Vagina (tissue), 2 donors: Measurements from ENCODE around the gene EHMT1.

Source experiments
- POLR2AphosphoS5 ChIP-seq, 2 donors: sonication (generic); formaldehyde crosslinking; IDR thresholded peaks; one replicate each; pipeline ENCODE4 v1.9.0; 2017; ENCODE audit warnings: antibody characterized with exemption in 2 of 2, mild to moderate bottlenecking in 2 of 2, low read depth in 1 of 2; ENCODE audit not compliant: insufficient read depth in 1 of 2
- TF ChIP-seq, protein P1 (sequence below), 3 experiments: fragments of 450-650 bp in 2 of 3; fragments of 200-600 bp in 1 of 3; sonication (generic) in 1 of 3; IDR thresholded peaks; one replicate each; pipeline ENCODE4 v1.5.1; 2017 to 2019; ENCODE audit warnings: antibody characterized with exemption in 3 of 3, mild to moderate bottlenecking in 2 of 3, moderate library complexity in 2 of 3

DNA sequence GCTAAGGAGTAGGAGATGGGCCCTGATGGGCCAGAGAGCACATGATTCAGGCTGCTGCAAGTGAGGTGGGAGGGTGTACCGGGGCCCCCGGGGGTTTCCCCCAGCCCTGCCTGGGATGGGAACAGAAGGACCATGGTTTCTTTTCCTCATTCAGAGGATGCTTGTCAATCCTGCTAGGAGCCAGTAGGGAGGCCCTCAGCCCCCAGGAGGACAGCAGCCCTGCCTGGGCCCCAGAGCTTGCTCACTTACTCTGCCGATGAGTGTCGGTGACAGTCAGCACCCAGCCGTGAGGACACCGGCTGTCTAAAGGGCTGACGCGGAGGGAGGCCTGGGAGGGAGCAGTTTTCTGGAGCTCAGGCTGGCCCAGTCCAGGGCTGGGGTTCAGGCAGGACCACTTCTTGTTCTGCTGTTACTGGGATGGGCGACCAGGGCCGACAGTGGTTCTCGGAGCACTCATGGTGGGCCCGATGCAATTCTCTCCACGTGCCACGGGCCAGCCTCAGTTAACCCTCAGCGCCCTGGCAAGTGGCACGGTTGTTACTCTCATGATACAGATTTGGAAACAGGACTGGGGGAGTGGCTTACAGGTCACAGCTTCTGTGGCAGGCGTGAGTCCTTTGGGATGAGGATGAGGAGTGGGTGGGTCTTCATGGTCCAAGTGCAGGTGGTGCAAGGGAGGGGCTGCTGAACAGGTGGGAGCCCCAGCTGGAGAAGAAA is 11.5 kb upstream of the EHMT1 start:
- TF ChIP-seq, protein P1, sequence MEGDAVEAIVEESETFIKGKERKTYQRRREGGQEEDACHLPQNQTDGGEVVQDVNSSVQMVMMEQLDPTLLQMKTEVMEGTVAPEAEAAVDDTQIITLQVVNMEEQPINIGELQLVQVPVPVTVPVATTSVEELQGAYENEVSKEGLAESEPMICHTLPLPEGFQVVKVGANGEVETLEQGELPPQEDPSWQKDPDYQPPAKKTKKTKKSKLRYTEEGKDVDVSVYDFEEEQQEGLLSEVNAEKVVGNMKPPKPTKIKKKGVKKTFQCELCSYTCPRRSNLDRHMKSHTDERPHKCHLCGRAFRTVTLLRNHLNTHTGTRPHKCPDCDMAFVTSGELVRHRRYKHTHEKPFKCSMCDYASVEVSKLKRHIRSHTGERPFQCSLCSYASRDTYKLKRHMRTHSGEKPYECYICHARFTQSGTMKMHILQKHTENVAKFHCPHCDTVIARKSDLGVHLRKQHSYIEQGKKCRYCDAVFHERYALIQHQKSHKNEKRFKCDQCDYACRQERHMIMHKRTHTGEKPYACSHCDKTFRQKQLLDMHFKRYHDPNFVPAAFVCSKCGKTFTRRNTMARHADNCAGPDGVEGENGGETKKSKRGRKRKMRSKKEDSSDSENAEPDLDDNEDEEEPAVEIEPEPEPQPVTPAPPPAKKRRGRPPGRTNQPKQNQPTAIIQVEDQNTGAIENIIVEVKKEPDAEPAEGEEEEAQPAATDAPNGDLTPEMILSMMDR (IDR thresholded peaks at IDR 0.05) = no peak
- TF ChIP-seq POLR2AphosphoS5 (IDR thresholded peaks at IDR 0.05; ENCODE audit: insufficient read depth in 1 of 2, low read depth in 1 of 2) = no peak
